CD4-positive, alpha-beta T cell (primary cell): ENCODE data around the gene MSX1. TPM values are rescaled to one million over a fixed set of nuclear protein-coding genes. Genes with fewer than 3 reads are reported as not detected.

Source experiments
- ATAC-seq: fragments of 200-7000 bp; cut with Tn5 transposase; one replicate; pipeline ENCODE4 v1.10.0; 2022; ENCODE audit warnings: mild to moderate bottlenecking; ENCODE audit not compliant: poor library complexity
- CTCF ChIA-PET: fragments of 350-600 bp; sonication (Branson Sonifier 250); formaldehyde crosslinking; loops from one replicate; lab custom pipeline; 2021; ENCODE audit warnings: antibody characterized with exemption, inconsistent platforms; lab: Charles Lee
- POLR2A ChIA-PET: fragments of 350-600 bp; sonication (Branson Sonifier 250); formaldehyde crosslinking; loops from one replicate; lab custom pipeline; 2021; ENCODE audit warnings: antibody characterized with exemption, inconsistent platforms; lab: Charles Lee
- DNase-seq, 14 experiments: peaks; one replicate each; pipeline ENCODE4 v3.0.0-alpha.2; 2013 to 2020; ENCODE audit warnings: mixed read lengths in 2 of 14
- H3K27ac ChIP-seq, 2 donors: one replicate each; pipeline versions ENCODE4 v1.5.1 to v1.7.0; 2013; ENCODE audit warnings: low read length in 2 of 2, low read depth in 1 of 2, mild to moderate bottlenecking in 1 of 2
- H3K27me3 ChIP-seq, 2 experiments: 1 replicate in 1 of 2; 2 replicates in 1 of 2; pipeline versions ENCODE4 v1.6.1 to v1.7.0; 2013; ENCODE audit warnings: low read length in 2 of 2, control low read depth in 1 of 2, mild to moderate bottlenecking in 1 of 2, moderate library complexity in 1 of 2; ENCODE audit not compliant: insufficient read depth in 2 of 2, control insufficient read depth in 1 of 2
- H3K36me3 ChIP-seq: one replicate; pipeline ENCODE4 v1.6.1; 2013; ENCODE audit warnings: low read length, control low read depth; ENCODE audit not compliant: insufficient read depth
- H3K4me1 ChIP-seq: one replicate; pipeline ENCODE4 v1.6.1; 2013; ENCODE audit warnings: low read length, control low read depth; ENCODE audit not compliant: insufficient read depth
- H3K4me3 ChIP-seq: one replicate; pipeline ENCODE4 v1.5.1; 2013; ENCODE audit warnings: mild to moderate bottlenecking, low read length, moderate library complexity
- H3K9me3 ChIP-seq, 2 experiments: 1 replicate in 1 of 2; 2 replicates in 1 of 2; pipeline versions ENCODE4 v1.6.1 to v1.7.0; 2013; ENCODE audit warnings: low read length in 2 of 2, mild to moderate bottlenecking in 2 of 2, control low read depth in 1 of 2, moderate library complexity in 1 of 2; ENCODE audit not compliant: control insufficient read depth in 1 of 2, insufficient read depth in 1 of 2
- H3K27ac Mint-ChIP-seq: one replicate; pipeline ENCODE4 v1.8.0; 2020; ENCODE audit warnings: mixed read lengths
- H3K27me3 Mint-ChIP-seq: one replicate; pipeline ENCODE4 v1.8.0; 2021; ENCODE audit warnings: mixed read lengths
- H3K36me3 Mint-ChIP-seq: one replicate; pipeline ENCODE4 v1.8.0; 2021; ENCODE audit warnings: low read depth, mixed read lengths
- H3K4me1 Mint-ChIP-seq: one replicate; pipeline ENCODE4 v1.8.0; 2021; ENCODE audit warnings: low read depth, mixed read lengths
- H3K4me3 Mint-ChIP-seq: one replicate; pipeline ENCODE4 v1.8.0; 2020; ENCODE audit warnings: mild to moderate bottlenecking, mixed read lengths
- H3K9me3 Mint-ChIP-seq: one replicate; pipeline ENCODE4 v1.8.0; 2020; ENCODE audit warnings: mixed read lengths
- intact Hi-C, 2 experiments: fragments of 100-400 bp; cut with DNase I in 1 of 2; cut with micrococcal nuclease in 1 of 2; formaldehyde crosslinking; loops; one replicate each; pipeline versions ENCODE4 v1.15.1 to v1.9.0; 2023 to 2025; cut with DNase I, micrococcal nuclease
- total RNA-seq, 174 experiments: library from RNA in 2 of 174; stranded (reverse) in 2 of 174; gene quantifications; one replicate each; pipeline ENCODE4 v1.2.3 and lab custom pipeline; 2021 to 2026
- TF ChIP-seq, protein P1 (sequence below): fragments of 200-600 bp; IDR thresholded peaks from one replicate; pipeline ENCODE4 v1.8.0; 2022; ENCODE audit warnings: antibody characterized with exemption, mild to moderate bottlenecking

Gene MSX1
- total RNA-seq, 2 experiments from 2014 or later = not detected

DNA sequence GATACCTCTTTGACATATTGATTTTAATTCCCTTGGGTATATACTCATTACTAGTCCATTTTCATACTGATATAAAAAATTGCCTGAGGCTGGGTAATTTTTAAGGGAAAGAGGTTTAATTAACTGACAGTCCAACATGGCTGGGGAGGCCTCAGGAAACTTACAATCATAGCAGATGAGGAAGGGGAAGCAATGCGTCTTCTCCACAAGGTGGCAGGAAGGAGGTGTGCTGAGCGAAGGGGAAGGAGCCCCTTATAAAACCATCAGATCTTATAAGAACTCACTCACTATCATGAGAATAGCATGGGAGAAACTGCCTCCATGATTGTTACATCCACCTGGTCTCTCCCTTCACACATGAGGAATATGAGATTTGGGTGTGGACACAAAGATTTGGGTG lies 42.4 kb downstream of the MSX1 start:
- intact Hi-C loops = no loop called here
- H3K9me3 Mint-ChIP-seq = no peaks in the 10 kb centered on the region
- Histone ChIP-seq H3K9me3 (peaks cover 3 to 7% of the 10 kb centered on the region in 2 experiments), H3K27me3 (no peaks in the 10 kb centered on the region), H3K27ac (no peak overlapping the region), H3K4me1 (no peaks in the 10 kb centered on the region), H3K36me3 (no peaks in the 10 kb centered on the region), H3K4me3 (no peak overlapping the region)
- ChIA-PET CTCF (no interaction called here), POLR2A (no interaction called here)
- no peak overlapping the region for H3K4me3 Mint-ChIP-seq
- H3K27me3 Mint-ChIP-seq = peaks cover 27% of the 10 kb centered on the region
- H3K4me1 Mint-ChIP-seq = no peaks in the 10 kb centered on the region
- no peak for ATAC-seq
- TF ChIP-seq, protein P1, sequence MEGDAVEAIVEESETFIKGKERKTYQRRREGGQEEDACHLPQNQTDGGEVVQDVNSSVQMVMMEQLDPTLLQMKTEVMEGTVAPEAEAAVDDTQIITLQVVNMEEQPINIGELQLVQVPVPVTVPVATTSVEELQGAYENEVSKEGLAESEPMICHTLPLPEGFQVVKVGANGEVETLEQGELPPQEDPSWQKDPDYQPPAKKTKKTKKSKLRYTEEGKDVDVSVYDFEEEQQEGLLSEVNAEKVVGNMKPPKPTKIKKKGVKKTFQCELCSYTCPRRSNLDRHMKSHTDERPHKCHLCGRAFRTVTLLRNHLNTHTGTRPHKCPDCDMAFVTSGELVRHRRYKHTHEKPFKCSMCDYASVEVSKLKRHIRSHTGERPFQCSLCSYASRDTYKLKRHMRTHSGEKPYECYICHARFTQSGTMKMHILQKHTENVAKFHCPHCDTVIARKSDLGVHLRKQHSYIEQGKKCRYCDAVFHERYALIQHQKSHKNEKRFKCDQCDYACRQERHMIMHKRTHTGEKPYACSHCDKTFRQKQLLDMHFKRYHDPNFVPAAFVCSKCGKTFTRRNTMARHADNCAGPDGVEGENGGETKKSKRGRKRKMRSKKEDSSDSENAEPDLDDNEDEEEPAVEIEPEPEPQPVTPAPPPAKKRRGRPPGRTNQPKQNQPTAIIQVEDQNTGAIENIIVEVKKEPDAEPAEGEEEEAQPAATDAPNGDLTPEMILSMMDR = peak; percentile 7
- H3K27ac Mint-ChIP-seq = no peak overlapping the region
- no peak for DNase-seq
- no peaks in the 10 kb centered on the region for H3K36me3 Mint-ChIP-seq

DNA sequence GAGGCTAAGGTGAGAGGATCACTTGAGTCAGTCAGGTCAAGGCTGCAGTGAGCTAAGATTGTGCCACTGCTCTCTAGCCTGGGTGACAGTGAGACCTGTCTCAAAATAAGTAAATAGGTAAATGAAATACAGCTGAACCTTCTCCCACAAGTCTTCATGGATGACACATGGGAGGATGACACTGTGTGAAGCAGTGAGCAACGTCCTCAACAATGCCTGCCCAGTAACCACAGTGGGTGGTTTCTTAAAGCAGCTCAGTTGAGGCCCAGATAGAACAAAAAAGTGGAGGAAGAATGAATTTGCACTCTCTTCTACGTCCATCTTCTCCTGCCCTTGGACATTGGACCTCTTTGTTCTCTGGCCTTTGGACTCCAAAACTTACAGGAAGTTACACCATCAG lies 52.7 kb downstream of the MSX1 start:
- H3K36me3 Mint-ChIP-seq = no peaks in the 10 kb centered on the region
- Histone ChIP-seq H3K36me3 (no peaks in the 10 kb centered on the region), H3K27ac (no peak overlapping the region), H3K9me3 (peaks cover 0 to 8% of the 10 kb centered on the region in 2 experiments), H3K4me3 (no peak overlapping the region), H3K4me1 (no peaks in the 10 kb centered on the region), H3K27me3 (peaks cover 0 to 2% of the 10 kb centered on the region in 2 experiments)
- TF ChIP-seq, protein P1 = no peak
- peaks cover 40% of the 10 kb centered on the region for H3K27me3 Mint-ChIP-seq
- ATAC-seq = no peak
- no peaks in the 10 kb centered on the region for H3K9me3 Mint-ChIP-seq
- intact Hi-C loops = no loop called here
- POLR2A ChIA-PET = no interaction called here
- H3K27ac Mint-ChIP-seq = no peak overlapping the region
- no peak overlapping the region for H3K4me3 Mint-ChIP-seq
- CTCF ChIA-PET = no interaction called here
- H3K4me1 Mint-ChIP-seq = no peaks in the 10 kb centered on the region
- no peak for DNase-seq

DNA sequence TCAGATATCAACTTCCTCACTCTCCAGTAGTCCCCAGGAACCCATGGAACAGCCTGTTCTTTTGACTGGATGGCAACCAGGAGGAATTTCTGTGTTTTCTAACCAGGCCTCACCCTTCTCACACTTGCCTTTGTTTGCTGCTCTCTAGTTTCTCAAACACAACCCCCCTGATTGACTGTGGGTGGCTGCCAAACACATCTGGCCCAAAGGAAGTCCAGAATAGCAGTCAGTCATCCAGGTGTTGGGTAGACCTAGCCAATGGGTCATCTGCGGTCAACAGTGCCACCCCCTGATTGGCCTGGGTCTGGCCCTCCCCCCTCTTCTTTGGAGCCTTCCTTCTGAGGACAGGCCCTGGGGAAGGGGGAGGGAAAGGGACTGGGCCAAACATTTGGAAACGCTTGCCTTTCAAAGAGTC lies 53.7 kb downstream of the MSX1 start:
- CTCF ChIA-PET = no interaction called here
- Mint-ChIP-seq H3K36me3 (no peaks in the 10 kb centered on the region), H3K27ac (no peak overlapping the region), H3K9me3 (no peaks in the 10 kb centered on the region), H3K4me1 (no peaks in the 10 kb centered on the region), H3K27me3 (peaks cover 33% of the 10 kb centered on the region), H3K4me3 (no peak overlapping the region)
- H3K4me3 ChIP-seq = no peak overlapping the region
- peaks cover 0 to 2% of the 10 kb centered on the region in 2 experiments for H3K27me3 ChIP-seq
- ATAC-seq (no peak), DNase-seq (no peak)
- intact Hi-C loops = no loop called here
- TF ChIP-seq, protein P1 = no peak
- H3K36me3 ChIP-seq = no peaks in the 10 kb centered on the region
- H3K9me3 ChIP-seq = peaks cover 0 to 11% of the 10 kb centered on the region in 2 experiments
- POLR2A ChIA-PET = no interaction called here
- no peaks in the 10 kb centered on the region for H3K4me1 ChIP-seq
- no peak overlapping the region for H3K27ac ChIP-seq

Other genes starting within 250 kb of the MSX1 start
- not detected for gene CYTL1, start 159.8 kb downstream of the MSX1 start, total RNA-seq
- gene STK32B, start 191.8 kb downstream of the MSX1 start, total RNA-seq = not detected